BJ (cell line): ENCODE data around the gene TSACC. TPM values are rescaled to one million over a fixed set of nuclear protein-coding genes. Genes with fewer than 3 reads are reported as not detected.
A peak's percentile ranks its signal among the peaks of the same experiment; 100 is the strongest.

Experiments used
- CTCF ChIA-PET: fragments of 350-600 bp; formaldehyde crosslinking; extraction: SDS; loops from one replicate; lab custom pipeline; 2021; ENCODE audit warnings: antibody characterized with exemption, inconsistent platforms; lab: Yijun Ruan, JAX
- POLR2A ChIA-PET: fragments of 300-600 bp; sonication (Branson Sonifier 250); formaldehyde crosslinking; extraction: SDS; loops from one replicate; lab custom pipeline; 2021; ENCODE audit warnings: antibody characterized with exemption; lab: Charles Lee
- DNase-seq: peaks from one replicate; pipeline ENCODE4 v3.0.0-alpha.2; 2011; ENCODE audit warnings: low read depth
- H3K27me3 ChIP-seq: 2 replicates; pipeline ENCODE4 v1.6.0; 2011; ENCODE audit warnings: low read length; ENCODE audit not compliant: control insufficient read depth, insufficient read depth
- H3K36me3 ChIP-seq: 2 replicates; pipeline ENCODE4 v1.5.1; 2011; ENCODE audit warnings: low read length; ENCODE audit not compliant: control insufficient read depth, insufficient read depth
- H3K4me3 ChIP-seq: 2 replicates; pipeline ENCODE4 v1.5.1; 2011; ENCODE audit warnings: low read depth, mild to moderate bottlenecking, control low read depth, low read length
- polyA plus RNA-seq: library from polyadenylated mRNA; depleted of rRNA; stranded (reverse); fragments of >200 nt; gene quantifications from 2 replicates; pipeline ENCODE4 v1.2.3, GENCODE V29; 2011
- TF ChIP-seq, protein P1 (sequence below): IDR thresholded peaks from 2 replicates; pipeline ENCODE4 v1.5.1; 2011; ENCODE audit warnings: low read depth, mild to moderate bottlenecking, control low read depth, inconsistent platforms, low read length, moderate library complexity; ENCODE audit not compliant: insufficient read depth

Gene TSACC
- polyA plus RNA-seq, 1 experiment, result 0.52 TPM

DNA sequence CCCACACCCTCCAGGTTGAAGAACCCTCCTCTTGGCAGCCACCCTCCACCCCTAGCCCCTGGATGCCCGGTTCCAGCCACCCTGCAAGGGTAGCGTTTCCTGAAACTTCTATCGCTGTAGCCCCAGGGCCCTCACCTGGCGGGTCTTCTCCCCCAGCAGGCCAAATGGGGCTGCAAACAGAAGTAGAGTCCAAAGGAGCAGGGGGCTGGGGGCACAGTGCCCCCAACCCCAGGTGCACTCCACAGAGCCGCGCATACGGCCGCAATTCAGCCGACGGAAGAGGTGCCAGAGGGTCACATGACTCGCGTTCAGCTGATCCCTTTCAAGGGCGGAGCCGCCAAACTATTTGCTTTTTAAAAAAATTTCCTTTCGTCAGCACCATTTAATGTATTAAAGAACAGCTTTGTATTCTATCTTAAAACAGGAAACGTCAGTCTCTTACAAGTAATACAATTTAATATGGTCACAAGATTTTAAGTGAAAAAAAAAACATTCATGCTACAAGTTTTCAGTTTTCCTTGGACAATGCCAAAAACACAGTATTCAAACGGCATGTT, 42.9 kb upstream of the TSACC start, which contains the start of gene GLMP:
GLMP (minus strand) TSS at position 289 of the 557 bp plus-strand sequence; CDS start at position 255, 34 bp downstream.
- Histone ChIP-seq H3K4me3 (peak within 1 kb of the TSS; percentile 69), H3K36me3 (peaks cover 3% of the 10 kb centered on the region; the same call in 1 of the 2 replicates), H3K27me3 (no peaks in the 10 kb centered on the region)
- no peak for DNase-seq
- CTCF ChIA-PET, result interaction anchor here (1.4 kb wide), 1 partner anchor 12 kb away, joined by 3 read pairs; the partner anchor contains the start of gene TMEM79
- POLR2A ChIA-PET, result interaction anchor here (0.6 kb wide), 1 partner anchor 52 kb away, joined by 5 read pairs; no protein-coding TSS in a partner anchor
- TF ChIP-seq, protein P1, sequence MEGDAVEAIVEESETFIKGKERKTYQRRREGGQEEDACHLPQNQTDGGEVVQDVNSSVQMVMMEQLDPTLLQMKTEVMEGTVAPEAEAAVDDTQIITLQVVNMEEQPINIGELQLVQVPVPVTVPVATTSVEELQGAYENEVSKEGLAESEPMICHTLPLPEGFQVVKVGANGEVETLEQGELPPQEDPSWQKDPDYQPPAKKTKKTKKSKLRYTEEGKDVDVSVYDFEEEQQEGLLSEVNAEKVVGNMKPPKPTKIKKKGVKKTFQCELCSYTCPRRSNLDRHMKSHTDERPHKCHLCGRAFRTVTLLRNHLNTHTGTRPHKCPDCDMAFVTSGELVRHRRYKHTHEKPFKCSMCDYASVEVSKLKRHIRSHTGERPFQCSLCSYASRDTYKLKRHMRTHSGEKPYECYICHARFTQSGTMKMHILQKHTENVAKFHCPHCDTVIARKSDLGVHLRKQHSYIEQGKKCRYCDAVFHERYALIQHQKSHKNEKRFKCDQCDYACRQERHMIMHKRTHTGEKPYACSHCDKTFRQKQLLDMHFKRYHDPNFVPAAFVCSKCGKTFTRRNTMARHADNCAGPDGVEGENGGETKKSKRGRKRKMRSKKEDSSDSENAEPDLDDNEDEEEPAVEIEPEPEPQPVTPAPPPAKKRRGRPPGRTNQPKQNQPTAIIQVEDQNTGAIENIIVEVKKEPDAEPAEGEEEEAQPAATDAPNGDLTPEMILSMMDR, result no peak

DNA sequence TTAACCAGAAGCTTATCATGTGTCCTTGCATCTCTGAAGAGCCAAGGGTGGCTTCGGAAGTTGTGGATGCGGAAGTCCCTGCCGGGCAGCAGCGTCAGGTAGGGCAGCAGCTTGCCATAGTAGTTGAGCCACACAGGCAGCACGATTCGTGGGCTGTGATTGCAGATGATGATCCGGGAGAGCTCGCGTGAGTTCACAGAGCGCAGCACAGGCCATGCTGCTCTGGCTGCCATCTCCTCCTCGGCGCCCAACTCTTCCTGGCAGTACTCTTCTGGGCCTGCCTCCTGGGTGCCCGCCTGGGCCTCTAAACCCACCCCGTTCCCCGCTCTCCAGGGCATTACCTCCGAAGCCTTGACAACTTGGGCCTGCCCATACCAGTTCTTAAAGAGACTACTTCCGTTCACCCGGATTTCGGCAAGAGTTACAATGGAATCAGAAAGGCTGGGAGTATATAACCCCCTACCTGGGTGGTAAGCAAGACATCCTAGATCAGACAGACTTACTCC, 39.4 kb upstream of the TSACC start, which contains the start of gene VHLL:
VHLL (minus strand) TSS at position 456 of the 506 bp plus-strand sequence; CDS start at position 338, 118 bp downstream.
- no peak within 1 kb of the TSS for H3K4me3 ChIP-seq
- TF ChIP-seq, protein P1, result no peak
- 0 out of 2 replicates have a peak, but pooled peaks cover under 1% of the 10 kb centered on the region for H3K36me3 ChIP-seq
- ChIA-PET CTCF (interaction anchor here (0.5 to 1.0 kb wide), 3 partner anchors 20 to 86 kb away, joined by 3 to 4 read pairs (median 3); no protein-coding TSS in a partner anchor), POLR2A (no interaction called here)
- DNase-seq, result no peak
- H3K27me3 ChIP-seq, result no peaks in the 10 kb centered on the region

DNA sequence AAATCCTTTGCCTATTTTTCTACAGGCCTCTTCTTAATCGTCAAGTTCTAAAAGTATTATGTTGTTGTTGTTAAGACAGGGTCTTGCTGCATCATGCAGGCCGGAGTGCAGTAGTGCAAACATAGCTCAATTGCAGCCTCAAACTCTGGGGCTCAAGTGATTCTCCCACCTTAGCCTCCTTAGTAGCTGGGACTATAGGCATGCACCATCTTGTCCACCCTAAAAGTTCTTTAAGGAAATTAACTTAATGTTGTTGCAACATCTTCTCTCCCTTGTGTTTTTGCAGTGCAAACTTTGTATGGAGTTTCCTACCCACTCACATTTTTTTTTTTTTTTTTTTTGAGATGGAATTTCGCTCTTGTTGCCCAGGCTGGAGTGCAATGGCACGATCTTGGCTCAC, 35.1 kb upstream of the TSACC start:
- Histone ChIP-seq H3K27me3 (no peaks in the 10 kb centered on the region), H3K36me3 (no peaks in the 10 kb centered on the region), H3K4me3 (no peak overlapping the region)
- no peak for DNase-seq
- ChIA-PET CTCF (interaction anchor here (0.9 to 2.9 kb wide), 3 partner anchors 9 to 30 kb away, joined by 3 to 8 read pairs (median 3); no protein-coding TSS in a partner anchor), POLR2A (no interaction called here)
- TF ChIP-seq, protein P1, result no peak

DNA sequence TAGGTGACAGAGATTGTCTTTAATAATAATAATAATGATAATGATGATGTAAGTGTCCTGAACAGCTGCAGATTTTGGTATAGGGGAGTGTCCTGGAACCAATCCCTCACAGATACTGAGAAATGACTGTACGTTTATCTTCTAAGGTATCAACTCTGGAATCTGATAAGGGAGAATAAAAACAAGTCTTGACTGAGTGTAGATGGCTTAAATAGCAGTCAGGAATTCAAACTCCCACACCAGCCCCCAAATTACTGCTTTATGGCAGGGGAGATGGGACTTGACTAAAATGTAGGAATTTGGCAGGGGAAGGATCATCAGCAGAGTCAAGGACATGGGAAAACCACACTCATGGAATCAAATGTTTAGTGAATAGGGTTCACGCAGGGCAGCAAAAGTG, 33.1 kb upstream of the TSACC start:
- peaks cover 3% of the 10 kb centered on the region for H3K36me3 ChIP-seq
- no peak for DNase-seq
- H3K27me3 ChIP-seq, result no peaks in the 10 kb centered on the region
- ChIA-PET POLR2A (no interaction called here), CTCF (interaction anchor here (0.7 to 2.9 kb wide), 2 partner anchors 14 to 40 kb away, joined by 3 to 8 read pairs; no protein-coding TSS in a partner anchor)
- TF ChIP-seq, protein P1, result no peak
- no peak overlapping the region for H3K4me3 ChIP-seq

DNA sequence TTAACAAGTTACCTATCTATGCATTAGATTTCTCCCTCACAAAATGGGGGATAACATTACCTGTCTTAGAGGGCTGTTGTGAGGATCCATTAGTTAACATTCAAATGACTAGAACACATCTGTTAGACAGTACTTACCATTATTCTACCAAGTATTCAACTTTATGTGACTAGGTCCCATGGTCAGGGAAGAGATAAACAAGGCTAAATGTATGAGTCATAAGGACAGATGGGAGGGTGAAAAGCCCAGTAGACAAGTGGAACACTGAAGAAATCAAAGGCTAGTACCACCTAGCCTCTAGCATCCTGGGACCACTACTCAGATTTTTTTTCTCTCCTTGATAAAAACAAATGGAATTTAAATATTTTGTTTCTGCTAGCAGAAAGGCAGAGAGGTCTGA, 30.2 kb upstream of the TSACC start:
- POLR2A ChIA-PET, result no interaction called here
- CTCF ChIA-PET, result interaction anchor here (1.2 to 4.7 kb wide), 2 partner anchors 9 to 11 kb away, joined by 3 to 25 read pairs; no protein-coding TSS in a partner anchor
- TF ChIP-seq, protein P1, result no peak
- H3K4me3 ChIP-seq, result no peak overlapping the region
- H3K27me3 ChIP-seq, result no peaks in the 10 kb centered on the region
- DNase-seq, result no peak
- peaks cover 11% of the 10 kb centered on the region for H3K36me3 ChIP-seq
